Testis (tissue), 3 donors: ENCODE measurements around the gene RNF169. TPM values are rescaled to one million over a fixed set of nuclear protein-coding genes. Genes with fewer than 3 reads are reported as not detected.
"Not testable (repeated sequence)": the region's sequence is repeated elsewhere in the genome, so short reads cannot be mapped to it uniquely, and the experiment has no call there.

Experiments
- DNase-seq: peaks from one replicate; pipeline ENCODE4 v3.0.0-alpha.2; 2019
- H3K27ac ChIP-seq, 2 donors: fragments of 200-600 bp; sonication (generic); one replicate each; pipeline ENCODE4 v1.5.1; 2019
- H3K27me3 ChIP-seq: fragments of 200-600 bp; sonication (generic); one replicate; pipeline ENCODE4 v1.5.1; 2019
- H3K36me3 ChIP-seq: fragments of 200-600 bp; sonication (generic); one replicate; pipeline ENCODE4 v1.5.1; 2017; ENCODE audit warnings: low read depth; ENCODE audit errors: missing control alignments
- H3K4me1 ChIP-seq: fragments of 200-600 bp; sonication (generic); one replicate; pipeline ENCODE4 v1.5.1; 2019
- H3K4me3 ChIP-seq, 2 donors: fragments of 200-600 bp; sonication (generic); one replicate each; pipeline ENCODE4 v1.5.1; 2017 to 2019
- H3K9me3 ChIP-seq: fragments of 200-600 bp; sonication (generic); one replicate; pipeline ENCODE4 v1.5.1; 2017
- POLR2A ChIP-seq: fragments of 450-650 bp; IDR thresholded peaks from one replicate; pipeline ENCODE4 v1.6.1; 2017; ENCODE audit warnings: antibody characterized with exemption, mild to moderate bottlenecking, moderate library complexity
- WGBS, 2 donors: methylation state at CpG; one replicate each; pipeline ENCODE4 v1.1.5; 2018; 5-methylcytosine and 5-hydroxymethylcytosine counted together
- intact Hi-C: fragments of 100-400 bp; cut with DNase I; formaldehyde crosslinking; loops from one replicate; pipeline ENCODE4 v1.15.1; 2023; ENCODE audit warnings: low total_unique reads
- polyA plus RNA-seq: library from polyadenylated mRNA; stranded (reverse); fragments of 350-450 nt; fragmentation: Illumina TruSeq; extraction: RNeasy Lipid Tissue Mini Kit (QIAGEN cat#74804); gene quantifications from one replicate; pipeline ENCODE4 v1.2.3, GENCODE V29; 2014; ENCODE audit warnings: low read depth, low replicate concordance; ENCODE audit not compliant: insufficient read depth
- total RNA-seq, 2 donors: library from RNA; depleted of rRNA; stranded (reverse); fragments of >200 nt; gene quantifications; one replicate each; pipeline ENCODE4 v1.2.3, GENCODE V29; 2016
- TF ChIP-seq, protein P1 (sequence below), 3 experiments: fragments of 450-650 bp in 2 of 3; fragments of 200-600 bp in 1 of 3; sonication (generic) in 1 of 3; IDR thresholded peaks; one replicate each; pipeline ENCODE4 v1.5.1; 2016 to 2019; ENCODE audit warnings: antibody characterized with exemption in 3 of 3, mild to moderate bottlenecking in 2 of 3, moderate library complexity in 1 of 3

Gene RNF169
- total and polyA plus RNA-seq, 3 donors from 2014 or later, result 7.2 to 19.4 (median 19.3) TPM

DNA sequence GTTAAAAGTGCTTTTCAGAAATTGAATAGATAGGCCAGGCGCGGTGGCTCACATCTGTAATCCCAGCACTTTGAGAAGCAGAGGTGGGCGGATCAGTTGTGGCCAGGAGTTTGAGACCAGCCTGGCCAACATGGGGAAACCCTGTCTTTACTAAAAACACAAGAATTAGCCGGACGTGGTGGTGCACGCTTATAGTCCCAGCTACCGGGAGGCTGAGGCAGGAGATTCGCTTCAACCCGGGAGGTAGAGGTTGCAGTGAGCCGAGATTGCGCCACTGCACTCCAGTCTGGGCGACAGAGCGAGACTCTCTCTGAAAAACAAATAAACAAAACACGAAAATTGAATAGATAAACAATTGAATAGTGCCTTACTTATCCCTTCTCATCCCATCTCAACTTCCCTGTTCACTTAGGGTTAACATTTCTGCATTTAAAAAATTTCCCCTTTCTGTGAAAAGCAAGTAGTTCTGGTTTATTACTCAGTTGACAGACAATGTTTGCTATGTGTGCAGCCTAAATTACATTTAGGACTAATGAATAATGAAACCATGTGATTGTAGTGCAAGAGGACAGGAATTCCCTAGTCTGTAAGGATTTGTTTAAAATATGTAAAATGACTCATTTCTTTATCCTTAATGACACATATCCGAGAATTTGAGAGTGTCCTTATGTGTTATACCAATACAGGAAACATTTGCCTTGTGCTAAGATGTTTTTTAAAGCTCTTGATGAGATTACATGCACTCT, 6.0 kb downstream of the RNF169 start:
- DNase-seq, result no peak
- no peaks in the 10 kb centered on the region for H3K27me3 ChIP-seq
- TF ChIP-seq POLR2A, result no peak
- TF ChIP-seq, protein P1, sequence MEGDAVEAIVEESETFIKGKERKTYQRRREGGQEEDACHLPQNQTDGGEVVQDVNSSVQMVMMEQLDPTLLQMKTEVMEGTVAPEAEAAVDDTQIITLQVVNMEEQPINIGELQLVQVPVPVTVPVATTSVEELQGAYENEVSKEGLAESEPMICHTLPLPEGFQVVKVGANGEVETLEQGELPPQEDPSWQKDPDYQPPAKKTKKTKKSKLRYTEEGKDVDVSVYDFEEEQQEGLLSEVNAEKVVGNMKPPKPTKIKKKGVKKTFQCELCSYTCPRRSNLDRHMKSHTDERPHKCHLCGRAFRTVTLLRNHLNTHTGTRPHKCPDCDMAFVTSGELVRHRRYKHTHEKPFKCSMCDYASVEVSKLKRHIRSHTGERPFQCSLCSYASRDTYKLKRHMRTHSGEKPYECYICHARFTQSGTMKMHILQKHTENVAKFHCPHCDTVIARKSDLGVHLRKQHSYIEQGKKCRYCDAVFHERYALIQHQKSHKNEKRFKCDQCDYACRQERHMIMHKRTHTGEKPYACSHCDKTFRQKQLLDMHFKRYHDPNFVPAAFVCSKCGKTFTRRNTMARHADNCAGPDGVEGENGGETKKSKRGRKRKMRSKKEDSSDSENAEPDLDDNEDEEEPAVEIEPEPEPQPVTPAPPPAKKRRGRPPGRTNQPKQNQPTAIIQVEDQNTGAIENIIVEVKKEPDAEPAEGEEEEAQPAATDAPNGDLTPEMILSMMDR (IDR thresholded peaks at IDR 0.05), result no peak
- H3K4me3 ChIP-seq, result no peak overlapping the region
- H3K27ac ChIP-seq, result no peak overlapping the region
- H3K9me3 ChIP-seq, result no peaks in the 10 kb centered on the region
- no peaks in the 10 kb centered on the region for H3K36me3 ChIP-seq
- WGBS, 2 donors, result 87 to 91% methylated on average over 15 of the region's 15 CpGs
- H3K4me1 ChIP-seq, result no peaks in the 10 kb centered on the region
- intact Hi-C loops, result no loop called here

DNA sequence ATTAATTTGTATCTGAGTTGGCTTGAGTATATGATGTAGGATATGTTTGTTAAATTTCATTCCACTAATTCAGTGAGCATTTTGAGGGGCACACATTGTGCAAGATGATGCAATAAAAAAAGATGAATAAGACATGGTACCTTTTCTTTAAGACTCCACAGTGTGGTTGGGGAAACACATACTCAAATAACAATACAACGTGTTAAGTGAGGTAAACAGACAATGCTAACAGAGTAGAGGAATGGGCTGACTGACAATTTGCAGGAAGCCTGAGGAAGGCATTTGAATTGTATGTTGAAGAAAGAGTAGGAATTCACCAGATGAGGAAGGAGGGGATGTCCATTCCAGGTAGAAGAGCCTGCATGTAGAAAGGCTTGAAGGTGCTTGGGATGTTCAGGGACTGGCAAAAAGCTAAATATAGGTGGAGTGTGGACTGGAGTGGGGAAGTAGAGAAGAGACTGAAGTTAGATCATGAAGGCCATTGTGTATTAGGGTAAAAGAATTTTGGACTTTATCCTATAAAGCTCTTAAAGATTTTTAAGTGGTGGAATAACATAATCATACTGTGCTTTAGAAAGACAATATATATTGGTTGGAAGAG, 6.8 kb downstream of the RNF169 start:
- intact Hi-C loops, result no loop called here
- no peaks in the 10 kb centered on the region for H3K4me1 ChIP-seq
- DNase-seq, result no peak
- H3K36me3 ChIP-seq, result no peaks in the 10 kb centered on the region
- no peak overlapping the region for H3K27ac ChIP-seq
- H3K27me3 ChIP-seq, result no peaks in the 10 kb centered on the region
- WGBS, 2 donors, result 71 to 80% methylated on average over 1 of the region's 1 CpG
- TF ChIP-seq, protein P1 (IDR thresholded peaks at IDR 0.05), result no peak
- no peak for TF ChIP-seq POLR2A
- H3K9me3 ChIP-seq, result no peaks in the 10 kb centered on the region
- H3K4me3 ChIP-seq, result no peak overlapping the region

DNA sequence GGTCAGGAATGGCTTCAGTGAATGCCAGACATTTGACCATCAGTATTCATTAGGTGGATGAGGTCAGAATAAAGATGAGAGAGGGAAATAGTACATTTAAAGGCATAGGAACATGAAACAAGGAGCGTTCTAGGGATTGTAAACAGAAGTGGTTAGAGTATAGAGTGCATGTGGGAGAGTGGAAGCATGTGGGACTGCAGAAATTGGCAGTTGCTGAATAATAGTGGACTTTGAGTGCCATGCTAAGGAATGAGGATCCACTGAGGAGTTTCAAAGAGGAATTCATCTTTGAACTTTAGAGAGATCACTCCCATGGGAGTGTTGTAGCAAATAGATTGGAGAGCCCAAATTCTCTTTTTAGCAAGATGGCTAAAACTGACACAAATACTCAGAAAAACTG, 7.9 kb downstream of the RNF169 start:
- intact Hi-C loops, result no loop called here
- TF ChIP-seq, protein P1 (IDR thresholded peaks at IDR 0.05), result no peak
- no peak for TF ChIP-seq POLR2A
- WGBS, 2 donors, result 76 to 82% methylated on average over 1 of the region's 1 CpG

DNA sequence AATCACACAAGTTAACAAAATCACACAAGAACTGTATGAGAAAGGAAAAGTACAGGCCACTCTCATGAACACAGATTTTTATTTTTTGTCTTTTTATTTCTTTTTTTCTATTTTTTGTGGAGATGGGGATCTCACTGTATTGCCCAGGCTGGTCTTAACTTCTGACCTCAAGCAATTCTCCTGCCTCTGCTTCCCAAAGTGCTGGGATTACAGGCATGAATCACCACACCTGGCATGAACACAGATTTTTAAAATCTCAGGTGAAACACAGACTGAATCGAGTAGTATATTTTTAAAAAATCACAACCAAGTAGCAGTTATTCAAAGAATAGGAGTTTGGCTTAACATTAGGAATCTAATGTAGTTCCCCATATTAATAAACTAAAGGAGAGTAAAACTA, 18.3 kb downstream of the RNF169 start:
- intact Hi-C loops, result no loop called here
- TF ChIP-seq, protein P1 (IDR thresholded peaks at IDR 0.05), result no peak
- TF ChIP-seq POLR2A, result no peak
- Histone ChIP-seq H3K36me3 (no peaks in the 10 kb centered on the region), H3K9me3 (no peaks in the 10 kb centered on the region), H3K27ac (no peak overlapping the region), H3K4me1 (no peaks in the 10 kb centered on the region), H3K4me3 (no peak overlapping the region), H3K27me3 (no peaks in the 10 kb centered on the region)
- WGBS, 2 donors, result 95 to 98% methylated on average over 1 of the region's 1 CpG
- no peak for DNase-seq

More for the DNA sequence above, 7.9 kb downstream of the RNF169 start:
- no peaks in the 10 kb centered on the region for H3K27me3 ChIP-seq
- no peaks in the 10 kb centered on the region for H3K36me3 ChIP-seq
- no peak overlapping the region for H3K4me3 ChIP-seq
- no peaks in the 10 kb centered on the region for H3K9me3 ChIP-seq
- no peak overlapping the region for H3K27ac ChIP-seq
- no peaks in the 10 kb centered on the region for H3K4me1 ChIP-seq
- no peak for DNase-seq

DNA sequence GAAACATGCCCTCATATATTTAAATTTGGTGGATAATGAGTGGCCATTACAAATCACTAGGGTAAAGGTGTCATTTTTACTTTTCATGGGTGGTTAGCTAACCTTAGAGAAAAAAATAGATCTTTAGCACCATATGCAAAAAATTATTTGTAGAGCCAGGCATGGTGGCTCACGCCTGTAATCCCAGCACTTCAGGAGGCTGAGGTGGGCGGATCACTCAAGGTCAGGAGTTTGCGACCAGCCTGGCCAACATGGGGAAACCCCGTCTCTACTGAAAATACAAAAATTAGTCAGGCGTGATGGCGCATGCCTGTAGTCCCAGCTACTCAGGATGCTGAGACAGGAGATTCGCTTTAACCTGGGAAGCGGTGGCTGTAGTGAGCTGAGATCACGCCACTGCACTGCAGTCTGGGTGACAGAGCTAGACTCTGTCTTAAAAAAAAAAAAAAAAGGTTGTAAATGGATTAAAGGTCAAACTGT, 19.6 kb downstream of the RNF169 start:
- 95% methylated on average over 9 of the region's 9 CpGs for WGBS, 2 donors
- H3K27ac ChIP-seq, H3K4me3 ChIP-seq, H3K9me3 ChIP-seq, H3K4me1 ChIP-seq, intact Hi-C loops, DNase-seq, H3K36me3 ChIP-seq, H3K27me3 ChIP-seq: not testable (repeated sequence)
